OCI-LY1 (cell line): ENCODE data around the gene ENOX2.
A peak's percentile ranks its signal among the peaks of the same experiment; 100 is the strongest.

Experiments used
- H2AFZ ChIP-seq: fragments of 200-600 bp; sonication (generic), shearing (Covaris generic); 2 replicates; pipeline ENCODE4 v1.6.0; 2014; ENCODE audit warnings: antibody characterized with exemption, mild to moderate bottlenecking, low read length
- H3F3A ChIP-seq: fragments of 200-600 bp; sonication (generic), shearing (Covaris generic); 2 replicates; pipeline ENCODE4 v1.6.0; 2014; ENCODE audit warnings: mild to moderate bottlenecking, antibody characterized with exemption, low read length, moderate library complexity; ENCODE audit not compliant: insufficient read depth
- H3K27ac ChIP-seq: fragments of 200-600 bp; sonication (generic); 2 replicates; pipeline ENCODE4 v1.5.1; 2014; ENCODE audit warnings: low read length, mixed run types, mild to moderate bottlenecking, low read depth; ENCODE audit not compliant: poor library complexity, severe bottlenecking
- H3K27me3 ChIP-seq: fragments of 200-600 bp; sonication (generic); 2 replicates; pipeline ENCODE4 v1.6.0; 2014; ENCODE audit warnings: antibody characterized with exemption, mild to moderate bottlenecking, low read length, moderate library complexity; ENCODE audit not compliant: insufficient read depth
- H3K36me3 ChIP-seq: fragments of 200-600 bp; sonication (generic); 2 replicates; pipeline ENCODE4 v1.6.1; 2014; ENCODE audit warnings: mild to moderate bottlenecking, antibody characterized with exemption, low read length, moderate library complexity, mixed read lengths; ENCODE audit not compliant: insufficient read depth
- H3K4me1 ChIP-seq: fragments of 200-600 bp; sonication (generic); 2 replicates; pipeline ENCODE4 v1.5.1; 2014; ENCODE audit warnings: mild to moderate bottlenecking, low read length, moderate library complexity; ENCODE audit not compliant: insufficient read depth, severe bottlenecking
- H3K4me2 ChIP-seq: fragments of 200-600 bp; sonication (generic), shearing (Covaris generic); 2 replicates; pipeline ENCODE4 v1.6.1; 2014; ENCODE audit warnings: low read length
- H3K4me3 ChIP-seq: fragments of 200-600 bp; sonication (generic); 2 replicates; pipeline ENCODE4 v1.5.1; 2014; ENCODE audit warnings: low read length, low read depth, mild to moderate bottlenecking, mixed read lengths; ENCODE audit not compliant: poor library complexity, severe bottlenecking
- H3K79me2 ChIP-seq: fragments of 200-600 bp; shearing (Covaris generic); 2 replicates; pipeline ENCODE4 v1.6.1; 2016; ENCODE audit warnings: mixed run types, low read length, mixed read lengths; ENCODE audit not compliant: insufficient read depth
- H3K9ac ChIP-seq: fragments of 200-600 bp; sonication (generic), shearing (Covaris generic); 2 replicates; pipeline ENCODE4 v1.6.1; 2014; ENCODE audit warnings: mild to moderate bottlenecking, low read length, mixed read lengths
- H3K9me2 ChIP-seq: fragments of 200-600 bp; sonication (generic), shearing (Covaris generic); 2 replicates; pipeline ENCODE4 v1.6.1; 2014; ENCODE audit warnings: low read depth, mild to moderate bottlenecking, low read length, mixed read lengths
- H3K9me3 ChIP-seq: fragments of 200-600 bp; shearing (Covaris generic); 2 replicates; pipeline ENCODE4 v1.6.1; 2014; ENCODE audit warnings: low read length, mixed read lengths
- H4K20me1 ChIP-seq: fragments of 200-600 bp; sonication (generic), shearing (Covaris generic); 2 replicates; pipeline ENCODE4 v1.6.0; 2016; ENCODE audit warnings: mild to moderate bottlenecking, low read length; ENCODE audit not compliant: insufficient read depth
- EZH2 ChIP-seq: fragments of 200-600 bp; sonication (generic), shearing (Covaris generic); IDR thresholded peaks from 2 replicates; pipeline ENCODE4 v1.8.0; 2017; ENCODE audit warnings: borderline replicate concordance, mixed run types, mild to moderate bottlenecking, antibody characterized with exemption, low read length, moderate library complexity, mixed read lengths
- TF ChIP-seq, protein P1 (sequence below): fragments of 200-600 bp; sonication (generic), shearing (Covaris generic); IDR thresholded peaks from 2 replicates; pipeline ENCODE4 v1.5.1; 2017; ENCODE audit warnings: mild to moderate bottlenecking, antibody characterized with exemption, low read length, moderate library complexity, mixed read lengths

ENOX2 gene

GRCh38 chrX:130916636-130917422 is 13.8 kb upstream of the ENOX2 start:
- Histone ChIP-seq H3K4me2 (no peak overlapping the region), H2AFZ (no peak overlapping the region), H3K36me3 (no peaks in the 10 kb centered on the region), H4K20me1 (no peaks in the 10 kb centered on the region), H3K4me3 (no peak overlapping the region), H3K9me2 (no peaks in the 10 kb centered on the region), H3K4me1 (no peaks in the 10 kb centered on the region), H3K27me3 (no peaks in the 10 kb centered on the region), H3K79me2 (no peaks in the 10 kb centered on the region), H3K9me3 (no peaks in the 10 kb centered on the region), H3F3A (no peaks in the 10 kb centered on the region), H3K9ac (no peak overlapping the region), H3K27ac (no peak overlapping the region)
- TF ChIP-seq, protein P1, sequence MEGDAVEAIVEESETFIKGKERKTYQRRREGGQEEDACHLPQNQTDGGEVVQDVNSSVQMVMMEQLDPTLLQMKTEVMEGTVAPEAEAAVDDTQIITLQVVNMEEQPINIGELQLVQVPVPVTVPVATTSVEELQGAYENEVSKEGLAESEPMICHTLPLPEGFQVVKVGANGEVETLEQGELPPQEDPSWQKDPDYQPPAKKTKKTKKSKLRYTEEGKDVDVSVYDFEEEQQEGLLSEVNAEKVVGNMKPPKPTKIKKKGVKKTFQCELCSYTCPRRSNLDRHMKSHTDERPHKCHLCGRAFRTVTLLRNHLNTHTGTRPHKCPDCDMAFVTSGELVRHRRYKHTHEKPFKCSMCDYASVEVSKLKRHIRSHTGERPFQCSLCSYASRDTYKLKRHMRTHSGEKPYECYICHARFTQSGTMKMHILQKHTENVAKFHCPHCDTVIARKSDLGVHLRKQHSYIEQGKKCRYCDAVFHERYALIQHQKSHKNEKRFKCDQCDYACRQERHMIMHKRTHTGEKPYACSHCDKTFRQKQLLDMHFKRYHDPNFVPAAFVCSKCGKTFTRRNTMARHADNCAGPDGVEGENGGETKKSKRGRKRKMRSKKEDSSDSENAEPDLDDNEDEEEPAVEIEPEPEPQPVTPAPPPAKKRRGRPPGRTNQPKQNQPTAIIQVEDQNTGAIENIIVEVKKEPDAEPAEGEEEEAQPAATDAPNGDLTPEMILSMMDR: peak; percentile 65; the same call in 1 of the 2 replicates
- TF ChIP-seq EZH2: no peak

- H3K36me3 ChIP-seq: no peaks in the 10 kb centered on the region
- no peak overlapping the region for H3K27ac ChIP-seq
- no peak overlapping the region for H3K9ac ChIP-seq
- no peak overlapping the region for H3K4me3 ChIP-seq
- no peaks in the 10 kb centered on the region for H3K4me1 ChIP-seq
- no peaks in the 10 kb centered on the region for H3K79me2 ChIP-seq
- no peaks in the 10 kb centered on the region for H3F3A ChIP-seq
- H3K27me3 ChIP-seq: no peaks in the 10 kb centered on the region
- H3K9me3 ChIP-seq: no peaks in the 10 kb centered on the region
- no peak for TF ChIP-seq EZH2
- TF ChIP-seq, protein P1: no peak
- H2AFZ ChIP-seq: no peak overlapping the region
- H3K4me2 ChIP-seq: no peak overlapping the region
- H4K20me1 ChIP-seq: no peaks in the 10 kb centered on the region
- no peaks in the 10 kb centered on the region for H3K9me2 ChIP-seq
Observed at GRCh38 chrX:130915302-130915701, 12.3 kb upstream of the ENOX2 start.

- H3K9ac ChIP-seq: no peak overlapping the region
- no peak overlapping the region for H3K27ac ChIP-seq
- no peaks in the 10 kb centered on the region for H3K4me1 ChIP-seq
- no peak overlapping the region for H3K4me2 ChIP-seq
- no peaks in the 10 kb centered on the region for H3K36me3 ChIP-seq
- H3K79me2 ChIP-seq: no peaks in the 10 kb centered on the region
- H2AFZ ChIP-seq: no peak overlapping the region
- H3K9me3 ChIP-seq: no peaks in the 10 kb centered on the region
- no peaks in the 10 kb centered on the region for H4K20me1 ChIP-seq
- H3K9me2 ChIP-seq: no peaks in the 10 kb centered on the region
- no peaks in the 10 kb centered on the region for H3F3A ChIP-seq
- no peak for TF ChIP-seq EZH2
- H3K27me3 ChIP-seq: no peaks in the 10 kb centered on the region
- no peak overlapping the region for H3K4me3 ChIP-seq
Observed at GRCh38 chrX:130909469-130910136, 6.6 kb upstream of the ENOX2 start.
